DOHH2 (cell line): ENCODE results near the gene PAPPA.

ENCODE experiments used
- CTCF ChIP-seq: fragments of 200-600 bp; sonication (generic); IDR thresholded peaks from one replicate; pipeline ENCODE4 v1.5.1; 2014; ENCODE audit warnings: antibody characterized with exemption, mild to moderate bottlenecking, low read depth, low read length; ENCODE audit not compliant: poor library complexity, severe bottlenecking
- EZH2phosphoT487 ChIP-seq: fragments of 200-600 bp; sonication (generic); IDR thresholded peaks from 2 replicates; pipeline ENCODE4 v1.6.1; 2017; ENCODE audit warnings: borderline replicate concordance, mild to moderate bottlenecking, antibody characterized with exemption, low read length, moderate library complexity, mixed read lengths

- TF ChIP-seq CTCF (no peak), EZH2phosphoT487 (no peak)
Measured at GRCh38 chr9:116329470-116329869, 175.9 kb downstream of the PAPPA start.
